ENCODE data around the gene OGFR.

The OGFR gene

GRCh38 chr20:62770111-62770910, 34.3 kb upstream of the OGFR start:
- no peak for DNase-seq

- DNase-seq: no peak
Observed at GRCh38 chr20:62770916-62771315, 33.7 kb upstream of the OGFR start.

DNA sequence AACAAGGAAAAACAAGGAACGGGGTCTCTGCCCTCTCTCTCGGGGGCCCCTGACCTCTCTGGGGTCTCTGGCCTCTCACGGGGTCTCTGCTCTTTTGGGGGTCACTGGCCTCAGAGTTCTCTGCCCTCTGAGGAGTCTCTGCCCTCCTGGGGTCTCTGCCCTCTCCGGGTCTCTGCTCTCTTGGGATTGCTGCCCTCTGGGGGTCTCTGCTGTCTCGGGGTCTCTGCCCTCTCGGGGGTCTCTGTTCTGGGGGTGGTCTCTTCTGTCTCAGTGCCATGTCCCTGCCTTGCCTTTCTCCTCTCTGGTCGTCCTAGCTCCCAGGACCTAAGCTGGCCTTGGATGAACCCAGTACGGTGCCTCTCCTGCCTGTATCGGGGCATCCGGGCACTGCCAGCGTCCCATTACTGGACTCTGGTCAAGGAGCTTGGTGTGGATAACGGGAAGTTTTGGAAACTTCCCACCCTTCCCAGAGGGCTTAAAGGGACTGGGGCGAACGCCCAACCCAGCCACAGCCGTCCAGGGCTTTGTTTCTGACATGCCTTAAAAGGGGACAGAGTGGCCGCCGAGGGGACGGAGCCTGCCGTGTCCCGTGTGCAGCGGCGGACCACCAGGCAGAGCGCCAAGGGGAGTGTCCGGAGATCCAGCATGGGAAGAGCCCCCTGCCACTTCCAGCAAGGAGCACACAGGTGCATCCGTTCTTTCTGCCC, 33.1 kb upstream of the OGFR start:
- no peak for DNase-seq

DNA sequence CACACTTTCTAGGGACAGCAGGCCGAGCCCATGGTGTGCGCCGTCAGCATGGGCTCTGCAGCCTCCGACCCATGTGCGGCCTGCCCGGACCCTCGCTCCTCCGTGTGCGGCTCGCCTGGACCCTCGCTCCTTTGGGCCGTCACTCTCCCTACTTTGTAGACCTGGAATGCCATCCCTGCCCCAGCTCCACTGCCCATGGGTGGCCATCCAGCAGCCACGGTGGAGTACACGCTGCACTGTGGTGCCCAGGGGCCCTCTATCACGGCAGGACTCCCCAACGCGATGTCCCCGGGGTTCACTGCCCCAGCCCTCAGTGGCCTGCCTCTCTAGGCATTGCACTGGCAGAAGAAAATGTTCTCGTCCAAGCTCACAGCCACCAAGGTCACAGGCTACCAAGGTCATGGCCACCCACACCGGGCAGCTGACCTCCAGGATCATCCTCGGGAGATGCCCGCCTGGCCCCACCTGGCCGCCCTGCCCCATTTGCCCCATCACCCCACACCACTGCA, 32.5 kb upstream of the OGFR start:
- no peak for DNase-seq

DNA sequence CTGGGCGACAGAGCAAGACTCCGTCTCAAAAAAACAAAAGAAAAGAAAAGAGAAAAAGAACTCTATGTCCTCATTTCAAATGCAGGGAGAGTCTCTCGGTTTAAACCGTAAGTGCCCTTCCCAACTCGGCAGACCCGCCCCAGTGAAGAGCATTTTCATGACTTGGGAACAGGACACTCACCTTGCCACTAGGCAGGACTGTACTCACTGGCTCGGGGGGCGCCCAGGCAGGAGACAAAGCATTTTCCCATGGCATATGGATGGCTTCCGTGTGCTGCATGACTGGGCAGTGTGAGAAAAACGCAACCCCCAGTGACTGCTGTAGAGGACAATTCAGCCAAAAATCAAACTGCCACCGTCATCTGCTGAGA, 32.0 kb upstream of the OGFR start:
- DNase-seq: no peak

DNA sequence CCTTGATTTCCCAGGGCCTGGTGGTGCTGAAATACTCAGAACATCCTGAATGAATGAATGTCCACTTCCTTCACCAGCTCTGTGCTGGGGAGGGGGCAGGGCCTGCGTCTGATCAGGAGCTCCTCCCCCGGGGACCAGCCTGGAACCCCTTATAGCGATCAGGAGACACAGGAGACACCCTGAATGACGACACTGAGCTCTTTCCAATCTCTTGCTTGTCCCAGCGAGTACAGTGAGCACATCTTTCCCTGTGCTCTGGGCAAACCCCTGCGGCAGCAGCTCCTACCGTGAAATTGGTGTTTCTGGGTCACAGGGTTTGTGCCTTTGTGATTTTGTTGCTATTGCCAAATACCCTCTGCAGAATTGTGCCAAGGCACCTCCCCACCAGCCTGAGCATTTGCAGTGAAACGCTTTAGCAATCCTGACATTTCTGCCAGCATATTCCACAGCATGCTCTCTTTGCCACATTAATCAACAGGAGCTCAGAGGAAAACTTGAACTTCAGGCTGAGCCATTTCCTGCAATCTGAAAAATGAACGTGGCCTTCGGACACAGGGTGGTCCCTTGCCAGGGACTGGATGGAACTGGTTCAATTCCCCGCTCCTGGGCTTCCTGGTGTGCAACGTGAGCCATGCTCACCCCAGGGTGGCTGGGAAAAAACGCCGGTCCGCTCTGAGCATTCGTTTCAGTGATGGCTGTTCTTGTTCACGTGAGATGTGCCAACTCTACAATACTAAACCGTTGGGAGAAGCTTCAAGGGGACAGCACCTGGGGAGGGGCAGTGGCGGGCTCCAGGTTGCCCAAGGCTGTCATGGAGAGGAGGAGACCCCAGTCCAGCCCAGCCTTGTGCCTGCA, 31.4 kb upstream of the OGFR start:
- DNase-seq: no peak

DNA sequence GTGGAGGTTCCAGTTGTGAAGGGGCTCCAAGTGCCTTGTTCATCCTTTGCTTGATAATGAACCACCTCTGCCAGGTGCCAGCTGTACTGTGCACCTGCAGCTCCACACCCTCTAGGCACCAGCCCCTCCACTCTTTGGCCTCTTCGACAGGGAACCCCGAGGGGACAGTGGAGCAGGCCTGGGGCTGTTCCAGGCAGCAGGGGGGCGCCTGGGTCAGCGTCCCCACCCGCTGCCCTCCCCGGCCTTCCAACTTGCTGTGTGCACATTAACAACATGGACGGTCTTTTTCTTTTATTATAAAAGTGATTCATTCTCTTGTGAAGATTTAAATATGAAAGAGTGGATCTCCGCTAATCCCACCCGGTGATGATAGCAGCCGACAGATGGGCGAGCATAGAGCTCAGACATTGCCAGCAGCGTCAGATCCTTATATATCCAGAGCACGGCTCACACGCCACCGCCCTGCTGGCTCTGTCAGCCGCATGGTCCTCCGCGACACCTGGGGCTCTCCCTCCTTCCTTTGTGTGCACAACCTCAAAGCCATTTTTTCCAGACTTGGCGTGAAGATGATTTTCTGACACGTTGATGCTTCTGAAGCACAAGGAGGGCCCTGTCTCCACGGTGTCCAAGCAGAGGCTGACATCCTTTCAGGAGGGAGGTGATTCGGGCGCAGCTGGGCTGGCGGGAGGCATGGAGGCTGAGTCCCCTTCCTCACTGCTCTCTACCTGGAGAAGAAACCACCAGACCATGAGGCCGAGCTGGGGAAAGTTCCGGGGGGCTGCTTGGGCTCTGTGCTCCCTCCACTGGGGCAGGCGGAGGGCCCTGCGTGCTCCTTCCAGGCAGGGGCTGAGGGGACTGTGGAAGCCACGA, 30.6 kb upstream of the OGFR start:
- no peak for DNase-seq

GRCh38 chr20:62774762-62775161, 29.9 kb upstream of the OGFR start:
- no peak for DNase-seq

DNA sequence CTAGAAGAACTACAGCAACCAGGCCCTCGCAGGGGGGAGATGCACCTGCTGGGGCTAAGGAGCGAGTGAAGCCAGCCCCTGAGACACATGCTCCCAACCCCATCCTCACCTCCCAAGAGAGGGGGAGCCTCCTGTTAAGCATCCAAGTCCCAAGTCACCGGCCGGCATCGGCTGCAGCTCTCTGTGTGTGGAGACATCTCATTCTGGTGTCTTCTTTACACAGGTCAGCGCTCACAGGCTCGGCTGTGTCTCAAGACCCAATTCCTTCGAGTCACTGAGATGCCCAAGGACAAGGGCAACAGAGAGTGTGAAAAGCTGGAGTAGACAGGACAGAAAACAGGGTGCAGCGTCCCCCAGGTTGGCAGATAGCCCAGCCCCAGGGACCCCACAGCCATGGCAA, 29.4 kb upstream of the OGFR start:
- no peak for DNase-seq

DNA sequence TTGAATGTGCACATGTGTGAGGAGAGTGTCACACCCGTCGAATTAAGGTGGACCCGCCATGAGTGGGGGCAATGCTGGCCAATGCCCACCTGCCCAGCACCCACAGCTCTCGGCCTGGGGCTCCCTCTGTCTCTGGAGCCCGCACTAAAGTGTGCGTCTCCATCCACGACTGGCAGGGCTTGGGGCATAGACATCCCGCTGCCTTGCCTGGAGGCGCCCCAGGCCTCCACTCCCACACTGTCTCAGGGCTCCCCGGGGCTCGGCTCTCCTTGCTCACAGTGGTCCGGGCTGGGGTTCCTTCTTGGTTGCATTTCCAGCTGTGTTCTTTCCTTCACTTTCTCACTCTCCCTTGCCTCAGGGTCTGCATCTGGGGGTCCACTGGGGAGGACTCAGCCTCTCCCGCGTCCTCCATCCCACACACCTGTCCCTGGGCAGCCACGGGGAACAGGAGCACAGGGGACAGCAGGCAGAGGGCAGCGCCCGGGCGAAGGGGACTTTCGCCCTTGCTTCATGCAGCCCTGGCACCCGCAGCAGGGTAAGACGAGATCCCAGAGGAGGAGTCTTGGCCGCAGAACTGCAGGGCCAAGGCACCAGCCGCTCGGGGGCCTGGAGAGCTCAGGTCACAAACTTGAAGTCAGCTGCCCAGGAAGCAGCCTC, 28.5 kb upstream of the OGFR start:
- DNase-seq: no peak

DNA sequence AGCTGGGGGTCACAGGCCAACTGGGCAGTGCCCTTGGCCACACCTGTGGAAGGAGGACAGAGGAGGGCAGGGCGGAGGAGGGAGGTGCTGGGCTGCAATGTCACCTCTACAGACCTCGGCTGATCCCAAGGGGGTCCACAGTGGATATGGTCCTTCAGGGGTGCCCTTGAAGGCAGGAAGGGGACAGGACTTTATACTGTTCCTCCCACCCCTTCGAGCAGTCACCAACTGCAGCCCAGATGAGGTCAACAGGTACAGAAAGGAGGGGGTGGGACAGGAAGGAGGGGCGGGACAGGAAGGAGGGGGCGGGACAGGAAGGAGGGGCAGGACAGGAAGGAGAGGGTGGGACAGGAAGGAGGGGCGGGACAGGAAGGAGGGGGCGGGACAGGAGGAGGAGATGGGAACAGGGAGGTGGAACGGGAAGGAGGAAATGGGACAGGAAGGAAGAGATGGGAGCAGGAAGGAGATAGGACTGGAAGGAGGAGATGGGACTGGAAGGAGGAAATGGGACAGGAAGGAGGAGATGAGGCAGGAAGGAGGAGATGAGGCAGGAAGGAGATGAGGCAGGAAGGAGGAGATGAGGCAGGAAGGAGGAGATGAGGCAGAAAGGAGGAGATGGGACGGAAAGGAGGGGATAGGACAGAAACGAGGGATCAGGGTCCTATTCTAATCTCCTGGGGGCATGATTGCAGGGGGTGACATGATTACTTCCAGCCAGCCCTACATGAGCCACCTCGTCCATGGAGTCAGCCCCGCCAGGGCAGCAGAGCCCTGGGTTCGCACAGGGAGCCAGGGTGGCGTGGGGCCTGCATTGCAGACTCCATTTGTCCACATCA, 27.7 kb upstream of the OGFR start:
- DNase-seq: peak; percentile 16

DNA sequence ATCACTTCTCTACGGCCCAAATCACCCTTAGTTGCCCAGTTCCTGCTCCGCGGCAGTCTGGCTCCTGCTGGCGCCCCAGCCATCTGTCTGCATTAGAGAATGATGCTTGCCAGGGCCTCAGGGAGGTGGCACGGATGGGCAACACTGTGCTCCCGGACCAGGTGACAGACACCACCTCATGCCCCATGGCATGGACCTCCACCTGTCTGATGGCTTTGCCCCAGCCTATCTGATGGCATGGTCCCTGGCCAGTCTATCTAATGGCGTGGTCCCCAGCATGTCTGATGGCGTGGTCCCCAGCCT, 27.2 kb upstream of the OGFR start:
- no peak for DNase-seq

- no peak for DNase-seq
Observed at GRCh38 chr20:62778058-62778457, 26.6 kb upstream of the OGFR start.

GRCh38 chr20:62778601-62779416, 25.8 kb upstream of the OGFR start:
- no peak for DNase-seq

DNA sequence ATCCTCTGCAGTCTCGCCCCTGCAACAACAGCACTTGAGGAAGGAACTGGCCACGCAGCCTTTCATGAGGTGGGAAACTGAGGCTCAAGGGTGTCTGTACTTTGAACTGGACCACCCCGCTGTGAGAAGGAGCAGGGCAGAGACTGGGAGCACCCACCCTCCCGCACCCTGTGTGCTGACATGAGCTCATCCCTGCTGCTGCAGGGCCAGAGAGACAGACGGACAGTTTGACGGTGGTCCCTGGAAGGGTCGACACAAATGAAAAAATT, 25.3 kb upstream of the OGFR start:
- no peak for DNase-seq

DNA sequence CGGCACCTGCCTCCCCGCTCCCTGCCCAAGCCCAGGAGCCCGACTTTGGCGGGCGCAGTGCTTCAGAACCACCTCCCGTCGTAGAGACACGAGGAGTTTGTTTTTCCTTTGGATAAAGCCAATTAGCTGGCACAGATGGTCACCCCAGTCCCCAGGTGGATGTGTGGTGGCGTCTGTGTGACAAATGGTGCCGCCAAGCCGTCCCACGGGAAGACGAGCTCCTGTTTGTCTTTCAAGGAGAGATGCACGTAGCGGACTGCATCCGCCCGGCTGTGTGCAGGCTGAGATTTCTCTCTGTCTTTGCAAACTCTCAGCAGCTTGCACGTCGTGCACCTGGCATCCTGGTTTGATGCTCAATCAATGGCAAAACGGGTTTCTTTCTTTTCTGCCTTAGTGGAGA, 24.4 kb upstream of the OGFR start:
- DNase-seq: no peak

- DNase-seq: no peak
Observed at GRCh38 chr20:62780696-62781095, 23.9 kb upstream of the OGFR start.

DNA sequence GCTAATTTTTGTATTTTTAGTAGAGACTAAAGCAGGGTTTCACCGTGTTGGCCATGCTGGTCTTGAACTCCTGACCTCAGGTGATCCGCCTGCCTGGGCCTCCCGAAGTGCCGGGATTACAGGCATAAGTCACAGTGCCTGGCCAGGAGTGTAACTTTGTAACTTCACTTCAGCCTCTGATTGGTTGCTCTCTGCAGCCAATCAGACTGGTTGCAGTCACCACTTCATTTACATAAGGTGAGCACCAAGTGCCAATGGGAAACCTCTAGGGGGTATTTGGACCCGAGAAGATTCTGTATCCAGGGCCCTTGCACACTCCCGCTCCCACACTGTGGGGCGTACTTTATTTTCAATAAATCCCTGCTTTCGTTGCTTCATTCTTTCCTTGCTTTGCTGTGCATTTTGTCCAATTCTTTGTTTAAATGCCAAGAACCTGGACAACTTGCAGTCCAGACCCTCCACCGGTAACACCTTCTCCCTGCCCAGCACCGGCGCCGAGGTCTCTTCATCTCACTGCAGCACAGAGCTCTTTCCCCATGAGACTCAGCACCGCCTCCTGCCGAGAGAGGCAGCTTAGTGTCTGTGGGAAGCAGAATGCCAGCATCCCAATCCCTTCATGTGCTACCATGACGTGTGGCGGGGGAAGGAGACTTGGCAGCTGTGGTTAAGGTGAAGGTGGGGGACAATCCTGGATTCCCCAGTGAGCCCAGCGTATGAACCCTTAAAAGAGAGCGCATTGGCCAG, 22.3 kb upstream of the OGFR start:
- DNase-seq: no peak

DNA sequence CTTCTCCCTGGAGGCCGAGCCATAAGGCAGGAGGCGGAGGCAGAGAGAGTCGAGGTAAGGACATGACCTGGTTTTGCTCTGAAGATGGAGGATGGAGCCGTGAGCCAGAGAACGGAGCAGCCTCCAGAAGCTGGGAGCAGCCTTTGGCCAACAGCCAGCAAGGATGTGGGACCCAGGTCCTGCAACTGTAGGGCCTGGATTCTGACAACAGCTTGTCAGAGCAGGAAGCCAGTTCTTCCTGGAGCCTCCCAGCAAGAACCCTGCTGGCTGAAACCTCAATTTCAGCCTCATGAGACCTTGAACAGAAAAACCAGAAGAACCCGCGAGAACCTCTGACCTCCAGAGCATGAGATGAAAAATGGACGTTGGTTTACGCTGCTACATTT, 21.7 kb upstream of the OGFR start:
- no peak for DNase-seq

- DNase-seq: no peak
Observed at GRCh38 chr20:62784497-62784896, 20.1 kb upstream of the OGFR start.
